Colonic mucosa (tissue), 4 donors: ENCODE data around the gene MCC. TPM values are rescaled to one million over a fixed set of nuclear protein-coding genes. Genes with fewer than 3 reads are reported as not detected.

Source experiments
- DNase-seq: peaks from one replicate; pipeline ENCODE4 v3.0.0-alpha.2; 2020
- H3K27ac ChIP-seq: fragments of 200-600 bp; one replicate; pipeline ENCODE4 v1.8.0; 2021
- H3K27me3 ChIP-seq: fragments of 200-600 bp; one replicate; pipeline ENCODE4 v1.8.0; 2021
- H3K36me3 ChIP-seq: fragments of 200-600 bp; one replicate; pipeline ENCODE4 v1.8.0; 2021
- H3K4me1 ChIP-seq: fragments of 200-600 bp; one replicate; pipeline ENCODE4 v1.8.0; 2021; ENCODE audit warnings: mild to moderate bottlenecking
- H3K4me3 ChIP-seq: fragments of 200-600 bp; one replicate; pipeline ENCODE4 v1.8.0; 2021
- H3K9ac ChIP-seq, 2 donors: one replicate each; pipeline ENCODE4 v1.7.0; 2013; ENCODE audit warnings: control low read depth in 2 of 2, low read depth in 2 of 2, low read length in 2 of 2
- H3K9me3 ChIP-seq: fragments of 200-600 bp; one replicate; pipeline ENCODE4 v1.8.0; 2021
- intact Hi-C: fragments of 100-400 bp; cut with DNase I; formaldehyde crosslinking; loops from one replicate; pipeline ENCODE4 v1.14.1; 2022
- total RNA-seq, 2 donors: library from RNA; stranded (reverse); fragmentation: NEBNext Ultra II Directional in 1 of 2; extraction: Animal tissue kit (Norgen Biotek cat#: 25700) in 1 of 2; gene quantifications; one replicate each; pipeline ENCODE4 v1.2.1, GENCODE V29; 2021
- TF ChIP-seq, protein P1 (sequence below): fragments of 200-600 bp; IDR thresholded peaks from one replicate; pipeline ENCODE4 v1.8.0; 2022; ENCODE audit warnings: antibody characterized with exemption, mild to moderate bottlenecking
- donor health status: healthy.
- donor health status: DM: no; HTN: no; CAD: no.
- donor health status: DM: no; HTN: no; CAD: no.

Gene MCC
- total RNA-seq, 2 donors from 2014 or later: 1.9 to 3.1 TPM

- no peak for DNase-seq
- Histone ChIP-seq H3K9ac (no peak overlapping the region), H3K27ac (no peak overlapping the region), H3K4me1 (no peaks in the 10 kb centered on the region), H3K27me3 (no peaks in the 10 kb centered on the region), H3K4me3 (no peak overlapping the region), H3K36me3 (no peaks in the 10 kb centered on the region), H3K9me3 (no peaks in the 10 kb centered on the region)
- intact Hi-C loops: loop anchor here (5.0 kb wide), 1 partner anchor 127 kb away; the partner anchor contains the start of gene YTHDC2
- TF ChIP-seq, protein P1, sequence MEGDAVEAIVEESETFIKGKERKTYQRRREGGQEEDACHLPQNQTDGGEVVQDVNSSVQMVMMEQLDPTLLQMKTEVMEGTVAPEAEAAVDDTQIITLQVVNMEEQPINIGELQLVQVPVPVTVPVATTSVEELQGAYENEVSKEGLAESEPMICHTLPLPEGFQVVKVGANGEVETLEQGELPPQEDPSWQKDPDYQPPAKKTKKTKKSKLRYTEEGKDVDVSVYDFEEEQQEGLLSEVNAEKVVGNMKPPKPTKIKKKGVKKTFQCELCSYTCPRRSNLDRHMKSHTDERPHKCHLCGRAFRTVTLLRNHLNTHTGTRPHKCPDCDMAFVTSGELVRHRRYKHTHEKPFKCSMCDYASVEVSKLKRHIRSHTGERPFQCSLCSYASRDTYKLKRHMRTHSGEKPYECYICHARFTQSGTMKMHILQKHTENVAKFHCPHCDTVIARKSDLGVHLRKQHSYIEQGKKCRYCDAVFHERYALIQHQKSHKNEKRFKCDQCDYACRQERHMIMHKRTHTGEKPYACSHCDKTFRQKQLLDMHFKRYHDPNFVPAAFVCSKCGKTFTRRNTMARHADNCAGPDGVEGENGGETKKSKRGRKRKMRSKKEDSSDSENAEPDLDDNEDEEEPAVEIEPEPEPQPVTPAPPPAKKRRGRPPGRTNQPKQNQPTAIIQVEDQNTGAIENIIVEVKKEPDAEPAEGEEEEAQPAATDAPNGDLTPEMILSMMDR: no peak
These were observed 103.4 kb downstream of the MCC start for GRCh38 chr5:113384782-113385285.

- DNase-seq: no peak
- Histone ChIP-seq H3K9ac (no peak overlapping the region), H3K27me3 (no peaks in the 10 kb centered on the region), H3K27ac (no peak overlapping the region), H3K4me1 (no peaks in the 10 kb centered on the region), H3K9me3 (no peaks in the 10 kb centered on the region), H3K4me3 (no peak overlapping the region), H3K36me3 (no peaks in the 10 kb centered on the region)
- TF ChIP-seq, protein P1: no peak
- intact Hi-C loops: loop anchor here (5.0 kb wide), 1 partner anchor 130 kb away; the partner anchor contains the start of gene YTHDC2
These were observed 105.5 kb downstream of the MCC start for GRCh38 chr5:113382731-113383130.

DNA sequence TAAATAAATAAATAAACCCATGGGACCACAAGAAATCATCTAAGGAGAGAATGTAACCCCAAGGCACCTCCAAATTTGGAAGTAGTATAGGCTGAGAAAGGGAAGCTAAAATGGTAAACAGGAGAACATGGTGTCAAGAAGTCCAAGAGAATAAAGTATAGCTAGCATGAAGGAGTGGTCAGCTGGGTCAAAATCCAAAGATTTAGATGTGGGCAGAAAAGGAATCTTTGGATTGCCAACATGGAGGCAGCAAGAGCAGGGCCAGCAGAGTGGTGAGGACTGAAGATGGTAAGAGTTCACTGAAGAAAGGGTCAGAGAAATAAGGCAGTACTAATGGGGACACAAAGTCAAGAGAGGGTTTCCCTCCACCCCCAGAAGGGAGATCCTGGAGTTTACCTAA, 106.5 kb downstream of the MCC start:
- no peak for DNase-seq
- no peaks in the 10 kb centered on the region for H3K4me1 ChIP-seq
- intact Hi-C loops: loop anchor here (5.0 kb wide), 1 partner anchor 131 kb away; the partner anchor contains the start of gene YTHDC2
- H3K9me3 ChIP-seq: no peaks in the 10 kb centered on the region
- no peak overlapping the region for H3K9ac ChIP-seq
- no peaks in the 10 kb centered on the region for H3K36me3 ChIP-seq
- H3K27ac ChIP-seq: no peak overlapping the region
- H3K27me3 ChIP-seq: no peaks in the 10 kb centered on the region
- TF ChIP-seq, protein P1: no peak
- H3K4me3 ChIP-seq: no peak overlapping the region

DNA sequence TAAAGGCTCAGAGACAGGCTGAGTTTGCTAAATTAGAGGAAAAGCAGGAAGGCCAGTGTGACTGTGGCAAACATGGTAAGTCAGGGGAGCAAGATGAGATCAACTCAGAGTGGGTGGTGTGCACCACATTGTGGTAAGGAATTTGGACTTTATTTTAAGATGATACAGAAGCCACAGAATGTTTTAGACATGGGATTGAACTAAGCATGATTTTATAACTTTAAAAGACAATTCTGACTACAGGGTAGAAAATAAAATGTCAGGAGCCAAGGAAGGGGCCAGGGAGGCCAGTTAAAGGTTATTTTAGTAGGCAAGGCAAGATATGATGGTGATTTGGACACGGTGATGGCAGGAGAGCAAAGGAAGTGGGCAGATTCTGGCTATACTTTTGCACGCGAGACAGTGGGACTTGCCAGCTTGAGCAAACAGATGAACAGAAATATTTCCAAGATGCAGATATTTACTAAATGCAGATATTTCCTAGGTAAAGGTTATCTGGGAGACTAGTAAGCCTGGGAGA, 107.4 kb downstream of the MCC start:
- TF ChIP-seq, protein P1: no peak
- H3K36me3 ChIP-seq: no peaks in the 10 kb centered on the region
- no peaks in the 10 kb centered on the region for H3K4me1 ChIP-seq
- no peaks in the 10 kb centered on the region for H3K27me3 ChIP-seq
- no peaks in the 10 kb centered on the region for H3K9me3 ChIP-seq
- no peak overlapping the region for H3K4me3 ChIP-seq
- intact Hi-C loops: loop anchor here (5.0 kb wide), 1 partner anchor 131 kb away; the partner anchor contains the start of gene YTHDC2
- no peak for DNase-seq
- H3K9ac ChIP-seq: no peak overlapping the region
- H3K27ac ChIP-seq: no peak overlapping the region

DNA sequence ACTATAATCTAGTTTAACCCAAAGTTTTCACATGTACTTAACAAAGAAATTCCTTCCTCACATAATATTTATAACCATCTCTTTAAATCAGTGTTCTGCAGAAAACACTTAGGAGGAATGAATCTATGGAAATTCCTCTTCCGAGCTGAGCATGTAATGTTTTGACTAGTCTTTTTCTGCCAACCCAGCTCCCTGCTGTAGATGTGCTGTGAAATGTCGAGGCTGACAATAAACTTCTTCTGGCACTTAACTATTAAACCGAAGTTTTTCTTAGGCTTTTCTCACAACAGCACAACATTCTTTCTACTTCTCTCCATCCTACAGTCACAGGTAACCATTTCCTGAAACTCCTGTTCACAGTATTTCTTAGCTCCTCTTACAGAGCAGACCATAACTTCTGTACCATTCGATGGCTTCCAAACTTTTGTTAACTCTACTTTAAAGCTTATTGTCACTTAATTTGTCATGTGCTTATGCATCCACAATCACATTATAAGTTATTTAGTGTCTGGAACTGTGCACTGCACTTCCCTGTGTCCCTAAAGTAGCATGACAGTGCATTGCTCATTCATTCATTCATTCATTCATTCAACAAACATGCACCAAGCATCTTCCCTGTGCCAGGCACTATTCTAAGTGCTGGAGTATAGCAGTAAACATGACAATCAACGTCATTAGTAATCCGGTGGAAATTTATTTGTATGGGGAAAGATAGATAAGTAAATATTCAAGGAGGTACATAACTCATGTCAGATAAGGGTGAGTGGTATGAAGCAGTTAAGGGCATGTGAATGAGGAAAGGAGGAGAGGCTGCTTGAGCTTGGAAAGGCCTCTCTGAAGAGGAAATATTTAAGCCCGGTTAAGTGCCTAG, 108.1 kb downstream of the MCC start:
- Histone ChIP-seq H3K36me3 (no peaks in the 10 kb centered on the region), H3K4me3 (no peak overlapping the region), H3K4me1 (no peaks in the 10 kb centered on the region), H3K9ac (no peak overlapping the region), H3K27me3 (no peaks in the 10 kb centered on the region), H3K27ac (no peak overlapping the region), H3K9me3 (no peaks in the 10 kb centered on the region)
- no peak for DNase-seq
- TF ChIP-seq, protein P1: no peak
- intact Hi-C loops: loop anchor here (5.0 kb wide), 2 partner anchors 132 to 227 kb away; partner anchors contain the start of gene YTHDC2
